Measurements from ENCODE around the gene TEX52.

The TEX52 gene

GRCh38 chr12:2801044-2801783 lies 55.6 kb downstream of the TEX52 start:
- DNase-seq (ENCODE audit: low read depth): no peak
- no peak overlapping the region for H3K4me3 ChIP-seq (ENCODE audit: low read depth, low read length)
- TF ChIP-seq MYC (IDR thresholded peaks at IDR 0.05; ENCODE audit: low read depth, low read length): no peak
- no peak for TF ChIP-seq CTCF (IDR thresholded peaks at IDR 0.05; ENCODE audit: low read depth, low read length)
- no peak for TF ChIP-seq MAX (IDR thresholded peaks at IDR 0.05; ENCODE audit: low read depth, low read length)
- TF ChIP-seq POLR2A (IDR thresholded peaks at IDR 0.05; ENCODE audit: extremely low read depth, insufficient read length): no peak

GRCh38 chr12:2800046-2800570 lies 56.7 kb downstream of the TEX52 start:
- TF ChIP-seq POLR2A (IDR thresholded peaks at IDR 0.05; ENCODE audit: extremely low read depth, insufficient read length) (no peak), MAX (IDR thresholded peaks at IDR 0.05; ENCODE audit: low read depth, low read length) (no peak), MYC (IDR thresholded peaks at IDR 0.05; ENCODE audit: low read depth, low read length) (no peak), CTCF (IDR thresholded peaks at IDR 0.05; ENCODE audit: low read depth, low read length) (no peak)
- no peak for DNase-seq (ENCODE audit: low read depth)
- H3K4me3 ChIP-seq (ENCODE audit: low read depth, low read length): no peak overlapping the region

Data from NB4 (cell line).